Measurements from ENCODE around the gene DNAJC11. TPM values are rescaled to one million over a fixed set of nuclear protein-coding genes. Genes with fewer than 3 reads are reported as not detected.
"Not testable (repeated sequence)": the region's sequence is repeated elsewhere in the genome, so short reads cannot be mapped to it uniquely, and the experiment has no call there.

Gene DNAJC11
- total RNA-seq, 1 donor from 2014 or later, result 47.6 TPM

DNA sequence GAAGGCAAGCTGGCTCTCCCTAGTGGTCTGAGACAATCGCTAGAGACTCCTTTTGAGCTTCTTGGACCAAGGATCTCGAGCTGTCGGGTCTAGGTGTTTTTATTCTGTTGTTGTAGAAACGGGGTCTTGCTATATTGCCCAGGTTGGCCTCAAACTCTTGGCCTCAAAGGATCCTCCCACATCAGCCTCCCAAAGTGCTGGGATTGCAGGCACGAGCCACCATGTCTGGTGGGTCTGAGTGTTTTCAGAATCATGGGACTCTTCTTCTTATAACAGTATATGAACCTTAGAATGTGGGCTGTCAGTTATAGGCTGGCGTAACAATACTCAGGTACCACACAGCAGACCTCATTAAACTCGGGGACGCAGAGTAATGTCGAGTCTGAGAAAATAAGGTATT is 33.1 kb downstream of the DNAJC11 start:
- Histone ChIP-seq H3K4me3 (no peak overlapping the region), H4K20me1 (ENCODE audit: low read depth) (no peaks in the 10 kb centered on the region), H3K36me3 (no peaks in the 10 kb centered on the region), H3K9me3 (ENCODE audit: low read depth) (no peaks in the 10 kb centered on the region), H2AFZ (replicated peaks) (no peak overlapping the region), H3K79me2 (ENCODE audit: low read depth) (peaks cover 7% of the 10 kb centered on the region), H3K4me1 (no peaks in the 10 kb centered on the region), H3K9ac (no peak overlapping the region), H3K4me2 (no peak overlapping the region), H3F3A (ENCODE audit: low read depth) (no peaks in the 10 kb centered on the region), H3K27me3 (no peaks in the 10 kb centered on the region), H3K27ac (no peak overlapping the region)
- H3K4me1 Mint-ChIP-seq, result no peaks in the 10 kb centered on the region
- H3K4me3 Mint-ChIP-seq, result no peak overlapping the region
- TF ChIP-seq EZH2phosphoT487 (IDR thresholded peaks at IDR 0.05) (no peak), EZH2 (IDR thresholded peaks at IDR 0.05) (no peak)
- TF ChIP-seq, protein P1, sequence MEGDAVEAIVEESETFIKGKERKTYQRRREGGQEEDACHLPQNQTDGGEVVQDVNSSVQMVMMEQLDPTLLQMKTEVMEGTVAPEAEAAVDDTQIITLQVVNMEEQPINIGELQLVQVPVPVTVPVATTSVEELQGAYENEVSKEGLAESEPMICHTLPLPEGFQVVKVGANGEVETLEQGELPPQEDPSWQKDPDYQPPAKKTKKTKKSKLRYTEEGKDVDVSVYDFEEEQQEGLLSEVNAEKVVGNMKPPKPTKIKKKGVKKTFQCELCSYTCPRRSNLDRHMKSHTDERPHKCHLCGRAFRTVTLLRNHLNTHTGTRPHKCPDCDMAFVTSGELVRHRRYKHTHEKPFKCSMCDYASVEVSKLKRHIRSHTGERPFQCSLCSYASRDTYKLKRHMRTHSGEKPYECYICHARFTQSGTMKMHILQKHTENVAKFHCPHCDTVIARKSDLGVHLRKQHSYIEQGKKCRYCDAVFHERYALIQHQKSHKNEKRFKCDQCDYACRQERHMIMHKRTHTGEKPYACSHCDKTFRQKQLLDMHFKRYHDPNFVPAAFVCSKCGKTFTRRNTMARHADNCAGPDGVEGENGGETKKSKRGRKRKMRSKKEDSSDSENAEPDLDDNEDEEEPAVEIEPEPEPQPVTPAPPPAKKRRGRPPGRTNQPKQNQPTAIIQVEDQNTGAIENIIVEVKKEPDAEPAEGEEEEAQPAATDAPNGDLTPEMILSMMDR (IDR thresholded peaks at IDR 0.05), result no peak
- no peak for DNase-seq (ENCODE audit: low spot score)
- H3K27me3 Mint-ChIP-seq (ENCODE audit: insufficient read depth, low read depth), result peaks cover 2% of the 10 kb centered on the region
- peaks cover 25% of the 10 kb centered on the region for H3K36me3 Mint-ChIP-seq
- H3K9me3 Mint-ChIP-seq, result no peaks in the 10 kb centered on the region
- H3K27ac Mint-ChIP-seq, result no peak overlapping the region

DNA sequence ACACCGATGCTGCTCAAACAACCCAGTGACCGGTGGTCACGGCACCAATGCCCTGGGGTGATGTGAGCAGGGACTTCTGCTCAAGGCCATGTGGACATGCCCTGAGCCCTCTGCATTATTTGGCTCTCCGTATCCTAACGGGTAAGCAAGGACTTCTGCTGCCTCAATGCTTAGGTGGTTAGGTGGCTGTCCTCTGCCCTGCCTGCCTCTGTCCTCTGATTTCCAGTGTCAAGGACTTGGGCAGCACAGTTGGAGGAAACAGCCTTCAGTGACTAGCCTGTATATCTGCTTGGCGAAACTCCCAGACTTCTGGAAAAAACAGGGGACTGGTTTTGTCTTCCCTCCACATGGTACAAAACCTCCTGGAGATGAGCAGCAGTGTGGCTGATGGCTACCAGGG is 34.5 kb downstream of the DNAJC11 start:
- Histone ChIP-seq H3K36me3 (no peaks in the 10 kb centered on the region), H3K4me2 (no peak overlapping the region), H3K9ac (no peak overlapping the region), H2AFZ (replicated peaks) (no peak overlapping the region), H3K79me2 (ENCODE audit: low read depth) (peaks cover 11% of the 10 kb centered on the region), H4K20me1 (ENCODE audit: low read depth) (no peaks in the 10 kb centered on the region), H3K9me3 (ENCODE audit: low read depth) (no peaks in the 10 kb centered on the region), H3K27ac (no peak overlapping the region), H3K4me3 (no peak overlapping the region), H3K27me3 (no peaks in the 10 kb centered on the region), H3K4me1 (no peaks in the 10 kb centered on the region), H3F3A (ENCODE audit: low read depth) (no peaks in the 10 kb centered on the region)
- Mint-ChIP-seq H3K36me3 (peaks cover 33% of the 10 kb centered on the region), H3K27ac (no peak overlapping the region), H3K4me1 (no peaks in the 10 kb centered on the region), H3K9me3 (no peaks in the 10 kb centered on the region), H3K4me3 (no peak overlapping the region), H3K27me3 (ENCODE audit: insufficient read depth, low read depth) (peaks cover 2% of the 10 kb centered on the region)
- DNase-seq (ENCODE audit: low spot score), result no peak
- TF ChIP-seq, protein P1 (IDR thresholded peaks at IDR 0.05), result no peak

DNA sequence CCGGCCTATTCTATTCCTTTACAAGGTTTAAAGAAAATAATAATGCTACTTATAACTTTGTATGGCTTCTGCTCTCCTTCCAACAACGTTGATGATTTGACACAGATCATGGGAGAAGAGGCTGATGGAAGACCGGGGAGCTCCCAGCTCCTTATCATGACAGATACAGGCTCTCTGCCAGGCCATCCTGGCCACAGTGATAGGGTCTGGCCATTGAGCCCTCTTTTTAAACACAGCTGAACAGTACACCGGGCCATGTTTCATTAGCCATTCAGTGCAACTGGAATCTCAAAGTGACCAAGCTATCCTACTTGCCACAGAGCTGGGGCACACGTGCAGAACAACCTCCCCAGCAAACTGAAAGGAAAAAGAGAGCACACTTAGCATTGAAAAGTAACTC is 34.9 kb downstream of the DNAJC11 start:
- peaks cover 33% of the 10 kb centered on the region for H3K36me3 Mint-ChIP-seq
- Histone ChIP-seq H3K4me3 (no peak overlapping the region), H3K36me3 (no peaks in the 10 kb centered on the region), H3K79me2 (ENCODE audit: low read depth) (peaks cover 11% of the 10 kb centered on the region), H3K4me1 (no peaks in the 10 kb centered on the region), H3K27me3 (no peaks in the 10 kb centered on the region), H3K9me3 (ENCODE audit: low read depth) (no peaks in the 10 kb centered on the region), H2AFZ (replicated peaks) (no peak overlapping the region), H3F3A (ENCODE audit: low read depth) (no peaks in the 10 kb centered on the region), H3K9ac (no peak overlapping the region), H3K4me2 (no peak overlapping the region), H3K27ac (no peak overlapping the region), H4K20me1 (ENCODE audit: low read depth) (no peaks in the 10 kb centered on the region)
- peaks cover 2% of the 10 kb centered on the region for H3K27me3 Mint-ChIP-seq (ENCODE audit: insufficient read depth, low read depth)
- H3K4me3 Mint-ChIP-seq, result no peak overlapping the region
- H3K9me3 Mint-ChIP-seq, result no peaks in the 10 kb centered on the region
- no peak for DNase-seq (ENCODE audit: low spot score)
- H3K27ac Mint-ChIP-seq, result no peak overlapping the region
- TF ChIP-seq EZH2phosphoT487 (IDR thresholded peaks at IDR 0.05) (no peak), EZH2 (IDR thresholded peaks at IDR 0.05) (no peak)
- TF ChIP-seq, protein P1 (IDR thresholded peaks at IDR 0.05), result no peak
- H3K4me1 Mint-ChIP-seq, result no peaks in the 10 kb centered on the region

DNA sequence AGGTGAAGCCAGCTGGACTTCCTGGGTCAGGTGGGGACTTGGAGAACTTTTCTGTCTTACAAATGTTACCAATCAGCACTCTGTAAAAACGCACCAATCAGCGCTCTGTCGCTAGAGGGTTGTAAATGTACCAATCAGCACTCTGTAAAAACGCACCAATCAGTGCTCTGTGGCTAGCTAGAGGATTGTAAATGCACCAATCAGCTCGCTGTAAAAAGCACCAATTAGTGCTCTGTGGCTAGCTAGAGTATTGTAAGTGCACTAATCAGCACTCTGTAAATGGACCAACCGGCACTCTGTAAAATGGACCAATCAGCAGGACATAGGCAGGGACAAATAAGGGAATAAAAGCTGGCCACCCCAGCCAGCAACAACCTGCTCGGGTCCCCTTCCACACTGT is 39.1 kb downstream of the DNAJC11 start:
- not testable (repeated sequence) for H3K36me3 ChIP-seq; H3K27ac ChIP-seq; H2AFZ ChIP-seq (replicated peaks); H3K9me3 ChIP-seq (ENCODE audit: low read depth); H3F3A ChIP-seq (ENCODE audit: low read depth); H3K27me3 Mint-ChIP-seq (ENCODE audit: insufficient read depth, low read depth); H3K27me3 ChIP-seq; H3K9ac ChIP-seq; H3K4me1 ChIP-seq; H3K9me3 Mint-ChIP-seq; H3K4me2 ChIP-seq; H3K4me1 Mint-ChIP-seq; H4K20me1 ChIP-seq (ENCODE audit: low read depth); DNase-seq (ENCODE audit: low spot score); H3K4me3 Mint-ChIP-seq; H3K4me3 ChIP-seq; H3K27ac Mint-ChIP-seq
- H3K79me2 ChIP-seq (ENCODE audit: low read depth), result peaks cover 11% of the 10 kb centered on the region
- peaks cover 32% of the 10 kb centered on the region for H3K36me3 Mint-ChIP-seq

All from neural progenitor cell (in vitro differentiated cells).